Nucleus accumbens (tissue), 56 donors: ENCODE measurements around the gene UAP1L1.
"Not testable (repeated sequence)": the region's sequence is repeated elsewhere in the genome, so short reads cannot be mapped to it uniquely, and the experiment has no call there.

Experiments
- DNase-seq, 56 donors: peaks; one replicate each; lab custom pipeline; 2025; lab: John Stamatoyannopoulos, UW

The UAP1L1 gene

GRCh38 chr9:137110911-137111787 lies 33.8 kb downstream of the UAP1L1 start:
- DNase-seq = no peak

- no peak for DNase-seq
These were observed 34.7 kb downstream of the UAP1L1 start for GRCh38 chr9:137111788-137112563.

GRCh38 chr9:137112564-137113384 lies 35.5 kb downstream of the UAP1L1 start:
- DNase-seq = no peak

- no peak for DNase-seq
These were observed 36.3 kb downstream of the UAP1L1 start for GRCh38 chr9:137113385-137114159.

- DNase-seq = peak in 1 of 56 donors; percentile 69
These were observed 36.9 kb downstream of the UAP1L1 start for GRCh38 chr9:137114220-137114612.

GRCh38 chr9:137114613-137115393 lies 37.5 kb downstream of the UAP1L1 start, which contains the start of gene DPP7:
Gene DPP7 (minus strand): TSS chr9:137114733. CDS start chr9:137114713, 20 bp downstream.
- peak in 53 of 56 donors; percentile 22 to 87 (median 65) for DNase-seq

- no peak for DNase-seq
These were observed 38.2 kb downstream of the UAP1L1 start for GRCh38 chr9:137115394-137116026.

- peak in 1 of 56 donors; percentile 21 for DNase-seq
These were observed 38.8 kb downstream of the UAP1L1 start for GRCh38 chr9:137116027-137116507.

- DNase-seq = peak in 6 of 56 donors; percentile 13 to 47 (median 38)
These were observed 39.4 kb downstream of the UAP1L1 start for GRCh38 chr9:137116728-137117127.

GRCh38 chr9:137117269-137117731 lies 40.0 kb downstream of the UAP1L1 start:
- DNase-seq = no peak

GRCh38 chr9:137118092-137118603 lies 40.8 kb downstream of the UAP1L1 start:
- DNase-seq = not testable (repeated sequence)

- not testable (repeated sequence) for DNase-seq
These were observed 44.8 kb downstream of the UAP1L1 start for GRCh38 chr9:137121927-137122795.

GRCh38 chr9:137122796-137123467 lies 45.6 kb downstream of the UAP1L1 start:
- DNase-seq = not testable (repeated sequence)

GRCh38 chr9:137123468-137123837 lies 46.1 kb downstream of the UAP1L1 start:
- DNase-seq = no peak

GRCh38 chr9:137123952-137124462 lies 46.7 kb downstream of the UAP1L1 start:
- DNase-seq = not testable (repeated sequence)

- DNase-seq = no peak
These were observed 49.5 kb downstream of the UAP1L1 start for GRCh38 chr9:137126786-137127185.
